ENCODE measurements around the gene POLDIP2. TPM values are rescaled to one million over a fixed set of nuclear protein-coding genes. Genes with fewer than 3 reads are reported as not detected.

The POLDIP2 gene
- polyA plus RNA-seq, 1 experiment = 141 TPM

DNA sequence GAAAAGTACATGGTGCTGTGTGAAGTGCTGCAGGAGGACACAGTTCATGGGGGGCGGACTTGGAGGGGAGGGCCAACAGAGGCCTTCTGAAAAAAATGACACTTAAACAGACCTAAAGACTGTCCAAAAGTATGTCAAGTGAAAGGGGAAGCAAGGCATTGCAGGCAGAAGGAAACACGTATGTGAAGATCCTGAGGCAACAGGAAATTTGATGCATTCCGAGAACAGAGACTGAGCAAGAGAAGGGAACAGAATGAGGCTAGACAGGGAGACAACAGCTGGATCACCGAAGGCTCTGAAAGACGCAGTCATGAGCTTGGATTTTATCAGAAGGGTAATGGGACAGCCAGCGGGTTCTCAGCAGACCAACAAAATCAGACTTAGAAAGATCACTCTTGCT lies 23.2 kb downstream of the POLDIP2 start:
- no peak for DNase-seq (ENCODE audit: low read depth)
- ChIA-PET CTCF (interaction anchor here (1.6 to 3.0 kb wide), 2 partner anchors 14 to 529 kb away, joined by 5 to 12 read pairs; no protein-coding TSS in a partner anchor), POLR2A (interaction anchor here (2.5 kb wide), 1 partner anchor 13 kb away, joined by 9 read pairs; no protein-coding TSS in a partner anchor)
- peaks cover 15% of the 10 kb centered on the region for H3K36me3 ChIP-seq (ENCODE audit: control insufficient read depth, insufficient read depth, low read length)
- TF ChIP-seq, protein P1, sequence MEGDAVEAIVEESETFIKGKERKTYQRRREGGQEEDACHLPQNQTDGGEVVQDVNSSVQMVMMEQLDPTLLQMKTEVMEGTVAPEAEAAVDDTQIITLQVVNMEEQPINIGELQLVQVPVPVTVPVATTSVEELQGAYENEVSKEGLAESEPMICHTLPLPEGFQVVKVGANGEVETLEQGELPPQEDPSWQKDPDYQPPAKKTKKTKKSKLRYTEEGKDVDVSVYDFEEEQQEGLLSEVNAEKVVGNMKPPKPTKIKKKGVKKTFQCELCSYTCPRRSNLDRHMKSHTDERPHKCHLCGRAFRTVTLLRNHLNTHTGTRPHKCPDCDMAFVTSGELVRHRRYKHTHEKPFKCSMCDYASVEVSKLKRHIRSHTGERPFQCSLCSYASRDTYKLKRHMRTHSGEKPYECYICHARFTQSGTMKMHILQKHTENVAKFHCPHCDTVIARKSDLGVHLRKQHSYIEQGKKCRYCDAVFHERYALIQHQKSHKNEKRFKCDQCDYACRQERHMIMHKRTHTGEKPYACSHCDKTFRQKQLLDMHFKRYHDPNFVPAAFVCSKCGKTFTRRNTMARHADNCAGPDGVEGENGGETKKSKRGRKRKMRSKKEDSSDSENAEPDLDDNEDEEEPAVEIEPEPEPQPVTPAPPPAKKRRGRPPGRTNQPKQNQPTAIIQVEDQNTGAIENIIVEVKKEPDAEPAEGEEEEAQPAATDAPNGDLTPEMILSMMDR (IDR thresholded peaks at IDR 0.05; ENCODE audit: insufficient read depth, low read depth, low read length) = no peak
- H3K4me3 ChIP-seq (ENCODE audit: low read depth, low read length) = peak overlapping the region; percentile 94
- H3K27me3 ChIP-seq (ENCODE audit: control insufficient read depth, insufficient read depth, low read length) = no peaks in the 10 kb centered on the region

DNA sequence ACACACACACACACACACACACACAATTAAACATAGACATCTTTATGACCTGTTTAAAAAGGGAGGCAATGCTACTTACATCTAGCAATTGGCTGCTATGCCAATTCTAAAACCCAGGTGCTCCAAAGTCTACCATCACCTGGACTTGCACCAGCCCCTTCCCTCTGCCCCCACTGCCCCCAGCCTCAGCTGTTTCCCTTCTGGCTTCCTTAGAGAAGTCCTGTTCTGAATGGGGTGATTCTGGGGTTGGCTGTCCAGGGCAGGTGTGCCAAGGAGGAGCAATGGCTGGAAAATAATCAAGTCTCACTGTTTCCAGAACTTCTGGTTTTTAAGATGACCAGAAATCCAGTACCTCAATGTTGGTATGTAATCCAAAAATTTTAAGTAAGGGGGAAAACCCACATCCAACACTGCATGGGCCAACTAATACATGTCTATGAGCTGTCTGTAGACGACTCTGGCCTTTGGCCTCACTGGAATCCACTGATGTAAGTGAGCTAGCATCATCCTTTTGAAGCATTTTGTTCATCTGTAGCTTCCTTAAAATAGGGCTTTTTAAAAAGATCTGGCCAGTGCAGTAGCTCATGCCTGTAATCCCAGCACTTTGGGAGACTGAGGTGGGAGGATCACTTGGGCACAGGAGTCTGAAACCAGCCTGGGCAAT lies 24.1 kb downstream of the POLDIP2 start:
- ChIA-PET POLR2A (no interaction called here), CTCF (interaction anchor here (0.6 kb wide), 1 partner anchor 98 kb away, joined by 3 read pairs; no protein-coding TSS in a partner anchor)
- peaks cover 17% of the 10 kb centered on the region for H3K36me3 ChIP-seq (ENCODE audit: control insufficient read depth, insufficient read depth, low read length)

DNA sequence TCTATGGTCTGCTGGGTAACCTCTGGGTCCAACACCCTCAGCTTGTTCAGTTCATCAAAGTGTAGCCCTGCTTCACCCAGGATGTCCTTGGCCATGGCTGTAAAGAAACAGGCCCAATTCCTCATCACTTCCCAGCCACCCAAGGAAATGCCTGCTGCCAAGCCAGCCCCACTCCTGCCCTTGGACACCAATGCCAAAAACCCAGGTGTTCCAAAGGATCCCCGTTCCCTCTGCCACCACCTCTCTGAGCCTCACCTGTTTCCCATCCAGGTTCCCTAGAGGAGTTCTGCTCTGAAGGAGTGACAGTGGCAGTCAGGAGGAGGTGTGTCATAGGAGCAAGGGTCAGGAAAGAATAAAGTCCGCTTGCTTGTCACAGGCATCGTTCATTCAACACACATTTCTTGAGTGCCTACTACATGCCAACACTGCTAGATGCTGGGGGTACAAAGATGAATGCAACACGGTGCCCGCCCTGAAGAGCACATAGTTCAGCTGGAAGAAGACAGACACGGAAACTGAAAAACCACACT lies 25.4 kb downstream of the POLDIP2 start:
- CTCF ChIA-PET = no interaction called here
- Histone ChIP-seq H3K27me3 (ENCODE audit: control insufficient read depth, insufficient read depth, low read length) (no peaks in the 10 kb centered on the region), H3K36me3 (ENCODE audit: control insufficient read depth, insufficient read depth, low read length) (peaks cover 23% of the 10 kb centered on the region), H3K4me3 (ENCODE audit: low read depth, low read length) (no peak overlapping the region)
- TF ChIP-seq, protein P1 (IDR thresholded peaks at IDR 0.05; ENCODE audit: insufficient read depth, low read depth, low read length) = no peak
- POLR2A ChIA-PET = no interaction called here
- DNase-seq (ENCODE audit: low read depth) = no peak

More for the DNA sequence above, 24.1 kb downstream of the POLDIP2 start:
- no peak overlapping the region for H3K4me3 ChIP-seq (ENCODE audit: low read depth, low read length)
- TF ChIP-seq, protein P1 (IDR thresholded peaks at IDR 0.05; ENCODE audit: insufficient read depth, low read depth, low read length) = no peak
- H3K27me3 ChIP-seq (ENCODE audit: control insufficient read depth, insufficient read depth, low read length) = no peaks in the 10 kb centered on the region
- no peak for DNase-seq (ENCODE audit: low read depth)

DNA sequence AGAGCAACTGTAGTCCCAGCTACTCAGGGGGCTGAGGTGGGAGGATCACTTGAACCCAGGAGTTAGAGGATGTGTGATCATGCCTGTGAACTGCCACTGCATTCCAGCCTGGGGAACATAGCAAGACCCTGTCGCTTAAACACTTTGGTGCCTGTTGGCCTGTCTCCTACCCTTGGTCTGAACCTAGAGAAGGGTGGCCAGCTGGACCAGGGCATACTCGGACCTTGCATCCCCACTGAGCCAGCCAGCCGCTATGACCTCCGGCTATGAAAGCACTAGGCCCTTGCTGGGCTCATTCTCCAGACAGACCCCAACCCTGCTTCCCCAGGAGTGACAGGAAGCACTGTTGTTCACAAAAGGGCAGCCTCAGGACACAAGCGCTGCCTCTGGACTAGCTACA lies 26.7 kb downstream of the POLDIP2 start:
- H3K36me3 ChIP-seq (ENCODE audit: control insufficient read depth, insufficient read depth, low read length) = peaks cover 24% of the 10 kb centered on the region
- no peak for DNase-seq (ENCODE audit: low read depth)
- ChIA-PET POLR2A (no interaction called here), CTCF (no interaction called here)
- no peaks in the 10 kb centered on the region for H3K27me3 ChIP-seq (ENCODE audit: control insufficient read depth, insufficient read depth, low read length)
- H3K4me3 ChIP-seq (ENCODE audit: low read depth, low read length) = no peak overlapping the region
- TF ChIP-seq, protein P1 (IDR thresholded peaks at IDR 0.05; ENCODE audit: insufficient read depth, low read depth, low read length) = no peak

DNA sequence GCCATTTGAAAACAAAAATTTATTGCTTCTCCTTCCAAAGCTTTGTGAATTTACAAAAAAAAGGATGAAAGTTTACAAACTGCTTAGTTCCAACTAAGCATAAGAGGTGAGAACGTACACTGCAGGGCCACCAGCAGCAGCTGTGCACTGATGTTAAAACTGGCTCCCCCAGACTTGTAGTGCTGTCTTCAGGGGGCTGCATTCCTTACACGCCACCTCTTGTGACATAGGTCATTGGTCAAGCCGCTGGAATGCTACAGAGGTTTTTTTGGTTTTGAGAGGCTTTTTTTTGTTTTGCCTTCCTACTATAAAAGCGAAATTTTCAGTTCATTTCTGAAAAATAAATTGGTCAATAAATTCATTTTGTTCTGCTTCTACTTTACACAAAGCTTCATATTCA lies 29.0 kb downstream of the POLDIP2 start:
- Histone ChIP-seq H3K36me3 (ENCODE audit: control insufficient read depth, insufficient read depth, low read length) (peaks cover 24% of the 10 kb centered on the region), H3K27me3 (ENCODE audit: control insufficient read depth, insufficient read depth, low read length) (no peaks in the 10 kb centered on the region), H3K4me3 (ENCODE audit: low read depth, low read length) (no peak overlapping the region)
- POLR2A ChIA-PET = no interaction called here
- DNase-seq (ENCODE audit: low read depth) = no peak
- CTCF ChIA-PET = interaction anchor here (0.6 to 0.7 kb wide), 2 partner anchors 9 to 96 kb away, joined by 3 to 4 read pairs; partner anchors contain the start of gene TMEM97
- TF ChIP-seq, protein P1 (IDR thresholded peaks at IDR 0.05; ENCODE audit: insufficient read depth, low read depth, low read length) = no peak
